Measurements from ENCODE around the gene PDE4D.
"Not testable (repeated sequence)": the region's sequence is repeated elsewhere in the genome, so short reads cannot be mapped to it uniquely, and the experiment has no call there.

PDE4D gene

GRCh38 chr5:59497207-59497606, 396.3 kb downstream of the PDE4D start:
- DNase-seq = no peak

- no peak for DNase-seq
Observed at GRCh38 chr5:59496524-59497134, 396.9 kb downstream of the PDE4D start.

- DNase-seq = no peak
Observed at GRCh38 chr5:59491945-59492344, 401.6 kb downstream of the PDE4D start.

DNA sequence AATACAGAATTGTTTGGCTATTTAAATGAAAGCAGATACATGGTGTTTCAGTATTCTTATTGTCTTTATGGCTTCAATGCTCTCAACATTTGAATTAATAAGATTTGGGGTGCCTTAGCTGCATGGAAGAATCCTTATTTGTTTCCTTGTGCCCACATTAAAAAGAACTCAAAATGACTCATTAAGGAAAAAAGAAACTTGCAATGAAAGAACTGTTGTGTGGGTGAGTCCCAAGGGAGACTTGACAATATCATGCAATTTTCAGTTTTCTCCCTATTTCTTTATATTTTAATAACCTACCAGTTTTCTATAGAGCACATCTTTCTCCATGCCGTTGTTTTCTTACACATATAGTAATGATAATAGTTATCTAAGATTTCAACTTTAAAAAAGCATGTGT, 404.0 kb downstream of the PDE4D start:
- DNase-seq = no peak

DNA sequence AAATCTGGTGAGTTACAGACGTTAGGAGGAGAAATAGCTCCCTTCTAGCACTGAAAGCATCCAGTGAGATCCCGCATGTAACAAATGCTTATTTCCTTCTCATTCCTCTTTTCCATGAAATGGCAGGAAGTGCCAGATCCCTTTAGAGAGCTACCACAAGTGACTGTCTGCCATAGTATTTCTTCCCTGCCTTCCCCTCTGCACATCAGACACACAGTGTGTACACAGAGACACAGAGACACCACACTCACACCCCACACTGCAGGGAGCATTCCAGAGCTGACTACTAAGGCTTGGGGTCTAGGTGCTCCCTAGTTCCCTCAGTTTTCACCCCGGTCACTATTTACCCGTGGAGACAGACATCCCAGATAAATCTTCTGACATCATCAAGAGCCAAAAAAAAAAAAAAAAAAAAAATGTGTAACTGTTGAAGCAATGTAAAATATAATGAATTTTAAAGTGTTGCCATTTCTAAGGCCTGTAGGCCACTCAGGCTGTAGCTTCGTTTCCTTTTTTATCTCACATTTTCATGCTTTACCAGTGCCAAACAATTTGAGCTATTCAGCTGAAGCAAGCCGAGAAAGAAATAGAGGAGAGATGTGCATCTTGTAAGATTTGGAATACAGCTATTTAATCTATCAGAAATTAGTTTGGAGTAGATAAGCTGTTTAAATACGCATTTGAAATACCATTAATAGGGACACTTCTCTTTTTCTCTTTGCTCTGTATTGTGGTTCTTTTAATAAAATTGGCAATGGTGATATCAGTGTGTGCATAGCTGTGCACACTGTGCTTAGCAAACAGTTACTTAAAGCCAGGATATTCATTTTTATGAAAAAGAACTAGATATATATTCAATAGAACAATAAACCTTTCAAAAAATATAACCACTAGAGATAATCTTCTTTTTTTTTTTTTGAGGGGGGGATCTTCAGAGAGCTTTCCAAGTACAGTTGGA, 405.5 kb downstream of the PDE4D start:
- DNase-seq = no peak

DNA sequence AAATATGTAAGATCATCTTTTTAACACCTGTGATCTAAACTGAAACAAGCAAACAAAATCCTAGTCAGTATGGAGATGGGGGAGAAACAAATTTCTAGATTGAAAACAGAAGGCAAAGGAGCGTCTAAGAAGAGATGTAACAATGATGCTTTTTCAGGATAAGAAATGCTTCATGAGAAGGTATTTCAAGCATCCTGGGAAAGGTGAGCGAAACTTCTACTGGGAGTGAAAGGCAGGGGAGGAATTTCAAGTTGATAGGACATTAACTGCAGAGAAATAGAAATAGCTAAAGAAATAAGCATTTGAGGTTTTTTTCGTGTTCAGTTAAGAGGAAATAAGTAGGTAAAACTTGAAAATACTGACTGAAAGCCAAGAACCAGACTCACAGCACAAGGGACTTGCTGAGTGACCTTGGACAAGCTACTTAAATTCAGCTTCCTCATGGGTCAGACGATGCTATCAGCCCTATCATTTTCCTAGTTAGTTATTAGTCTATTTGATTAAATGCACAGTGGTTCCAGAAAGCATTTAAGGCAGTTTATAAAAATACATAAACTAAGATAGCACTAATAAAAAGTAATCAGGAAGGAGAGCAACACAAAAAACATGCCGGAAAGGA, 406.3 kb downstream of the PDE4D start:
- DNase-seq = no peak

DNA sequence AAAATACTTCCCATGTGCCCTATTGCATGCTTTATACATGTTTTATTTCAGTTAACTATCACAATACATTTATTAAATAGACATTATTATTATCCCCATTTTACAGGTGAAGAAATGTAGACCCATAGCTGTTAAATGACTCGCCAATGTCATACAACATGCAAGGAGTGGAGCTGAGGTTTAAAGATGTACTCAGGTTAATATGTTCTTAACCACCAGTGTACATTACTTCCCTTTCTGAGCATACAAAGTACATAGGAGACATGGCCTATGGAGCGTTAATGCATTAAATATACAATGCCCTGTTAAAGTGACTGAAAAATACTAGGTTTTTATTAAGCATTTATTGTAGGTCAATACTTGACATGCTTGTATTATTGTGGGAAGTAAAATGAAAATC, 407.0 kb downstream of the PDE4D start:
- no peak for DNase-seq

GRCh38 chr5:59485629-59486439, 407.7 kb downstream of the PDE4D start:
- no peak for DNase-seq

DNA sequence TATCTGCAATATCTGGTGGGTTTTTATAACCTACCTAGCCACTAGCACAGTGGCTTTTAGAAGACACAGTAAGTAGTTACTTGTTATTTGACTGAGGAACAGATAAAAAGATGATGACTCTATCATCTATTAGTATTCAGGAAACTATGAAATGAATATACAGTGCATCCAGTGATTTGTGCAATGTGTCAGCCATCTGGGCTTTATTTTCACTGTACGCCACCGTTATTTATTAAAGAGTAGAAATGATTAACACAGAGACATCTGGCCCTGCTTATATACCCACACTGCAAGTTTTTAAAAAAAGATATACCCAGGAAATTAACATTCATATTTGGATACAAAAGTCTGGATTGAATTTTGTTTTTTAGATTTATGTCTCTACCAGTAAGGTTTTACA, 408.4 kb downstream of the PDE4D start:
- DNase-seq = no peak

GRCh38 chr5:59484618-59485017, 408.9 kb downstream of the PDE4D start:
- DNase-seq = no peak

DNA sequence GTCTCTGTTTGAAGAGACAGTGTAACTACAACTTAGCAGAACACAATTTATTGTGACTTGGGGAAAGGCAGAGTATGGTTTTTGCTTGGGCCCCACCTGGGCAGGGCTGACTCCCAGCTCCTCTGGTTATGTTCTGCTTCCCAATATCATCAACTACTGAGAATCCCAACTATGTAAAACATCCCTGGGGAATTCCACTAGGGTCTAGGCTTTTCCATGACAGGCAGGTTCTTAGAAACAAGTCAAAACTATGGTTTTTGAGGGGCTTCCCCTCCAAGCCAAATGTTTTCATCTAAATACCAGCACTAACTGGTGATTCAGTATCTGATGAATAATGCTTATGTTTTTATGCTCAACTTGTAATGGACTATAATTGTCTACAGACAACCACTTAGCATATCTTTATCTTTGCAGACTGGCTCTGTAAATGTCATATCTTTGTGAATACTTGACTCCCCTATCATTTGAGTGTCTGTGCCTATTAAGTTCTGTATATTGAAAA, 409.5 kb downstream of the PDE4D start:
- DNase-seq = no peak

GRCh38 chr5:59479086-59479485, 414.4 kb downstream of the PDE4D start:
- no peak for DNase-seq

GRCh38 chr5:59474324-59474723, 419.2 kb downstream of the PDE4D start:
- DNase-seq = no peak

- no peak for DNase-seq
Observed at GRCh38 chr5:59473611-59474010, 419.9 kb downstream of the PDE4D start.

DNA sequence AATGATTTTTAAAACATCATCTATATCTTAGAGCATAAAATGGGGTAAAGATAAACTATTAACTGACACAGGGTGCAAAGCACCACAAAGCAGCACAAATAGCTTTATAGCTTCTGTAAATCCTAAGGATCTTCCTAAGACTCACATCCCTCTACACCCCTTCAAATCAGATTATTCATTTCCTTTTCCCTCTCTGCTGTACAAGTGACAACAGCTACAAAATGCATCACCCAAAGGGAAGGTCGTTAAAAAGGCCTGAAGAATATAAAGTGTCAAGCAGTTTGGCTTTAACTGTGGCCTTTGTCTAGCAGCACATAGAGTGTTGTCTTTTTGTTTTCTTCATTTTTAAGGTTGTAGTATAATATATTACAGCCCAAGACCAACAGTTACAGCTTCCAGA, 422.1 kb downstream of the PDE4D start:
- no peak for DNase-seq

- no peak for DNase-seq
Observed at GRCh38 chr5:59467969-59468368, 425.6 kb downstream of the PDE4D start.

GRCh38 chr5:59466271-59466670, 427.3 kb downstream of the PDE4D start:
- DNase-seq = no peak

DNA sequence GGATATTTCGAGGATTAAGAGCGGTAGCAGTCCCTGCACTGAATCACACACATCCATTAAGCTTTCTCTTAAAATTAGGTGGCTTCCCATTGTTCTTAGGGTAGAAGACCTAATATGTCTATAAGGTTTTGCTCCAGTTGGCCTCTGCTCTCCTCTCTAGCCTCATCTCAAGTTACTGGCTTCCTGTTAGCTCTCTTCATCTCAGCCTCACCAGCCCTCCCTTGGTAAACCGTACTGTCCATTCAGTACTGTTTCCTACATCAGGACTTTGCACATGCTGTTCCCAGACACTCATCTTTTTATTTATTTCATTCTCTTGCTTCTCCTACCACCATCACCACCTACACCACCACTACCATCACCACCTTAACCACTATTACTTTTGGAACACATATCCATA, 428.6 kb downstream of the PDE4D start:
- DNase-seq = no peak

- DNase-seq = not testable (repeated sequence)
Observed at GRCh38 chr5:59463618-59464166, 429.8 kb downstream of the PDE4D start.

- no peak for DNase-seq
Observed at GRCh38 chr5:59462956-59463355, 430.6 kb downstream of the PDE4D start.

- no peak for DNase-seq
Observed at GRCh38 chr5:59460368-59461153, 433.0 kb downstream of the PDE4D start.
